Measurements from ENCODE around the gene FOXM1.
A peak's percentile ranks its signal among the peaks of the same experiment; 100 is the strongest.

Gene FOXM1

GRCh38 chr12:2829275-2829674 lies 47.7 kb downstream of the FOXM1 start:
- no peaks in the 10 kb centered on the region for H3K9me3 ChIP-seq (ENCODE audit: insufficient read depth, low read length)
- H3K9ac ChIP-seq (ENCODE audit: insufficient read length, low read depth): no peak overlapping the region
- H3K4me3 ChIP-seq (ENCODE audit: insufficient read length, low read depth): no peak overlapping the region
- H3K4me1 ChIP-seq (ENCODE audit: insufficient read depth, insufficient read length): peaks cover 32% of the 10 kb centered on the region
- TF ChIP-seq SUZ12 (IDR thresholded peaks at IDR 0.05; ENCODE audit: extremely low read depth, insufficient read depth, insufficient read length) (no peak), YY1 (IDR thresholded peaks at IDR 0.05; ENCODE audit: insufficient read depth, insufficient read length) (no peak), ZNF274 (IDR thresholded peaks at IDR 0.05; ENCODE audit: low read depth, low read length) (no peak)
- peaks cover 91% of the 10 kb centered on the region for H3K36me3 ChIP-seq (ENCODE audit: insufficient read depth, insufficient read length, low read length)
- no peaks in the 10 kb centered on the region for H3K27me3 ChIP-seq (ENCODE audit: insufficient read depth, insufficient read length)
- no peak for DNase-seq (ENCODE audit: low read depth, low spot score)

GRCh38 chr12:2826721-2827515 lies 50.1 kb downstream of the FOXM1 start:
- no peak for DNase-seq (ENCODE audit: low read depth, low spot score)
- no peak overlapping the region for H3K4me3 ChIP-seq (ENCODE audit: insufficient read length, low read depth)
- H3K9me3 ChIP-seq (ENCODE audit: insufficient read depth, low read length): no peaks in the 10 kb centered on the region
- H3K36me3 ChIP-seq (ENCODE audit: insufficient read depth, insufficient read length, low read length): peaks cover 96% of the 10 kb centered on the region
- H3K9ac ChIP-seq (ENCODE audit: insufficient read length, low read depth): no peak overlapping the region
- H3K4me1 ChIP-seq (ENCODE audit: insufficient read depth, insufficient read length): peaks cover 24% of the 10 kb centered on the region
- TF ChIP-seq YY1 (IDR thresholded peaks at IDR 0.05; ENCODE audit: insufficient read depth, insufficient read length) (no peak), ZNF274 (IDR thresholded peaks at IDR 0.05; ENCODE audit: low read depth, low read length) (no peak), SUZ12 (IDR thresholded peaks at IDR 0.05; ENCODE audit: extremely low read depth, insufficient read depth, insufficient read length) (no peak)
- H3K27me3 ChIP-seq (ENCODE audit: insufficient read depth, insufficient read length): no peaks in the 10 kb centered on the region

DNA sequence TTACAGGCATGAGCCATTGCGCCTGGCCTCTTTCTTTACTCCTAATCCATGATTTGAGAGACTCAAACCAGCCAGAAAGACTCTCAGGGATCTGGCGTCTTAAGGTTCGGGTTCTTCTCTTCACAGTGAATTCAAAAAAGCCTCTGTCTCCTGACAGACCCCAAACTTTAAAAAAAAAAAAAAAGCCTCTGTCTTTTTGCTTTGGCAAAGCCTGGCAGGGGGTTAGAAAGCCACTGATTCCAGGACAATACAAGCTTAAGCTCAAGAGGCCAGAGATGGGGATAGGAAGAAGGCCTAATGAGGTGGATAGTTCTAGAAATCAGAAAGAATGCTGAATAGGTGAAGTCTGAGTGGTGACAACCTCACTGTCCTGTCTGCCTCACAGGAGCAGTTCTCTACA lies 50.9 kb downstream of the FOXM1 start:
- Histone ChIP-seq H3K4me3 (ENCODE audit: insufficient read length, low read depth) (no peak overlapping the region), H3K4me1 (ENCODE audit: insufficient read depth, insufficient read length) (peaks cover 24% of the 10 kb centered on the region), H3K27me3 (ENCODE audit: insufficient read depth, insufficient read length) (no peaks in the 10 kb centered on the region), H3K9me3 (ENCODE audit: insufficient read depth, low read length) (no peaks in the 10 kb centered on the region), H3K36me3 (ENCODE audit: insufficient read depth, insufficient read length, low read length) (peaks cover 96% of the 10 kb centered on the region), H3K9ac (ENCODE audit: insufficient read length, low read depth) (no peak overlapping the region)
- DNase-seq (ENCODE audit: low read depth, low spot score): peak; percentile 59
- TF ChIP-seq YY1 (IDR thresholded peaks at IDR 0.05; ENCODE audit: insufficient read depth, insufficient read length) (no peak), SUZ12 (IDR thresholded peaks at IDR 0.05; ENCODE audit: extremely low read depth, insufficient read depth, insufficient read length) (no peak), ZNF274 (IDR thresholded peaks at IDR 0.05; ENCODE audit: low read depth, low read length) (no peak)

GRCh38 chr12:2825132-2825531 lies 51.8 kb downstream of the FOXM1 start:
- no peak for TF ChIP-seq SUZ12 (IDR thresholded peaks at IDR 0.05; ENCODE audit: extremely low read depth, insufficient read depth, insufficient read length)
- no peak for TF ChIP-seq ZNF274 (IDR thresholded peaks at IDR 0.05; ENCODE audit: low read depth, low read length)
- no peak for TF ChIP-seq YY1 (IDR thresholded peaks at IDR 0.05; ENCODE audit: insufficient read depth, insufficient read length)
- H3K36me3 ChIP-seq (ENCODE audit: insufficient read depth, insufficient read length, low read length): peaks cover 95% of the 10 kb centered on the region
- DNase-seq (ENCODE audit: low read depth, low spot score): peak; percentile 96
- no peak overlapping the region for H3K4me3 ChIP-seq (ENCODE audit: insufficient read length, low read depth)
- peaks cover 24% of the 10 kb centered on the region for H3K4me1 ChIP-seq (ENCODE audit: insufficient read depth, insufficient read length)
- no peaks in the 10 kb centered on the region for H3K9me3 ChIP-seq (ENCODE audit: insufficient read depth, low read length)
- peak overlapping the region; percentile 62 for H3K9ac ChIP-seq (ENCODE audit: insufficient read length, low read depth)
- H3K27me3 ChIP-seq (ENCODE audit: insufficient read depth, insufficient read length): no peaks in the 10 kb centered on the region

GRCh38 chr12:2824541-2824940 lies 52.4 kb downstream of the FOXM1 start:
- peaks cover 98% of the 10 kb centered on the region for H3K36me3 ChIP-seq (ENCODE audit: insufficient read depth, insufficient read length, low read length)

GRCh38 chr12:2823483-2823882 lies 53.5 kb downstream of the FOXM1 start:
- Histone ChIP-seq H3K4me3 (ENCODE audit: insufficient read length, low read depth) (no peak overlapping the region), H3K9ac (ENCODE audit: insufficient read length, low read depth) (no peak overlapping the region), H3K27me3 (ENCODE audit: insufficient read depth, insufficient read length) (no peaks in the 10 kb centered on the region), H3K9me3 (ENCODE audit: insufficient read depth, low read length) (no peaks in the 10 kb centered on the region), H3K36me3 (ENCODE audit: insufficient read depth, insufficient read length, low read length) (peaks cover 97% of the 10 kb centered on the region), H3K4me1 (ENCODE audit: insufficient read depth, insufficient read length) (peaks cover 29% of the 10 kb centered on the region)
- DNase-seq (ENCODE audit: low read depth, low spot score): no peak
- no peak for TF ChIP-seq ZNF274 (IDR thresholded peaks at IDR 0.05; ENCODE audit: low read depth, low read length)
- TF ChIP-seq YY1 (IDR thresholded peaks at IDR 0.05; ENCODE audit: insufficient read depth, insufficient read length): no peak

More at GRCh38 chr12:2824541-2824940, 52.4 kb downstream of the FOXM1 start:
- Histone ChIP-seq H3K9ac (ENCODE audit: insufficient read length, low read depth) (no peak overlapping the region), H3K27me3 (ENCODE audit: insufficient read depth, insufficient read length) (no peaks in the 10 kb centered on the region), H3K9me3 (ENCODE audit: insufficient read depth, low read length) (no peaks in the 10 kb centered on the region), H3K4me3 (ENCODE audit: insufficient read length, low read depth) (no peak overlapping the region), H3K4me1 (ENCODE audit: insufficient read depth, insufficient read length) (peaks cover 29% of the 10 kb centered on the region)
- DNase-seq (ENCODE audit: low read depth, low spot score): no peak
- no peak for TF ChIP-seq YY1 (IDR thresholded peaks at IDR 0.05; ENCODE audit: insufficient read depth, insufficient read length)
- TF ChIP-seq ZNF274 (IDR thresholded peaks at IDR 0.05; ENCODE audit: low read depth, low read length): no peak
- TF ChIP-seq SUZ12 (IDR thresholded peaks at IDR 0.05; ENCODE audit: extremely low read depth, insufficient read depth, insufficient read length): no peak

DNA sequence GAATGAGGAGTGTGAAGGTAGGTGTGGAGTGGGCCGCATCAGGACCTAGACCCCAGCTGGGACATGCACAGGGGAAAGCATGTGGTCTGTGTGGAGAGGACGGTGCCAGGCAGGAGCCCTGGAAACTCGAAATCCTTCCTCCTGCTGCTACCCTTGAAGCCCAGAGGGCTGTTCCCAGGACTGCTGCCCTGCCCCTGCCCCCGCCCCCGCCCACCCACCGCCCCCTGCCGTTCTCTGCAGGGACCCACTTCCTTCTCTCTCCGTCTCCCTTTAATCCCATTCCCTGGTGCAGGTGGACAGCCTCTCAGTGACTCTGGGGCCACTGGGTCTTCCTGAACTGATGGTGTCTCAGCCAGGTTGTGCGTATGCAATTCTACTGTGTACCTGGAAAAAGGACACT lies 56.5 kb downstream of the FOXM1 start:
- Histone ChIP-seq H3K9ac (ENCODE audit: insufficient read length, low read depth) (no peak overlapping the region), H3K9me3 (ENCODE audit: insufficient read depth, low read length) (no peaks in the 10 kb centered on the region), H3K4me1 (ENCODE audit: insufficient read depth, insufficient read length) (peaks cover 18% of the 10 kb centered on the region), H3K27me3 (ENCODE audit: insufficient read depth, insufficient read length) (no peaks in the 10 kb centered on the region), H3K36me3 (ENCODE audit: insufficient read depth, insufficient read length, low read length) (peaks cover 91% of the 10 kb centered on the region), H3K4me3 (ENCODE audit: insufficient read length, low read depth) (no peak overlapping the region)
- no peak for TF ChIP-seq ZNF274 (IDR thresholded peaks at IDR 0.05; ENCODE audit: low read depth, low read length)
- no peak for TF ChIP-seq SUZ12 (IDR thresholded peaks at IDR 0.05; ENCODE audit: extremely low read depth, insufficient read depth, insufficient read length)
- TF ChIP-seq YY1 (IDR thresholded peaks at IDR 0.05; ENCODE audit: insufficient read depth, insufficient read length): no peak
- DNase-seq (ENCODE audit: low read depth, low spot score): no peak
